Naive thymus-derived CD8-positive, alpha-beta T cell (primary cell): Measurements from ENCODE around the gene ABLIM2. TPM values are rescaled to one million over a fixed set of nuclear protein-coding genes. Genes with fewer than 3 reads are reported as not detected.

Source experiments
- ATAC-seq, 2 donors: fragments of 150-1000 bp; cut with Tn5 transposase in 1 of 2; sonication (Bioruptor Pico), chemical (Tn5 transposase) in 1 of 2; 1 replicate in 1 of 2; 2 replicates in 1 of 2; pipeline ENCODE4 v1.10.0; 2021; ENCODE audit warnings: mild to moderate bottlenecking in 2 of 2, moderate library complexity in 2 of 2
- POLR2A ChIA-PET: fragments of 350-600 bp; sonication (Branson Sonifier 250); formaldehyde crosslinking; loops from one replicate; lab custom pipeline; 2021; ENCODE audit warnings: antibody characterized with exemption; lab: Charles Lee
- DNase-seq, 10 donors: peaks; one replicate each; pipeline versions ENCODE4 v3.0.0 to v3.0.0-alpha.2; 2020 to 2022
- H3K27ac Mint-ChIP-seq, 10 donors: one replicate each; pipeline ENCODE4 v1.8.0; 2020 to 2022; ENCODE audit warnings: mild to moderate bottlenecking in 10 of 10, mixed read lengths in 10 of 10, moderate library complexity in 4 of 10, inconsistent platforms in 1 of 10
- H3K27me3 Mint-ChIP-seq, 5 donors: one replicate each; pipeline ENCODE4 v1.8.0; 2021 to 2022; ENCODE audit warnings: mixed read lengths in 5 of 5
- H3K36me3 Mint-ChIP-seq, 3 donors: one replicate each; pipeline ENCODE4 v1.8.0; 2020 to 2022; ENCODE audit warnings: mixed read lengths in 3 of 3, mild to moderate bottlenecking in 2 of 3, inconsistent platforms in 1 of 3
- H3K4me1 Mint-ChIP-seq, 4 donors: one replicate each; pipeline ENCODE4 v1.8.0; 2021 to 2022; ENCODE audit warnings: mixed read lengths in 4 of 4
- H3K4me3 Mint-ChIP-seq, 10 donors: one replicate each; pipeline ENCODE4 v1.8.0; 2020 to 2022; ENCODE audit warnings: mild to moderate bottlenecking in 10 of 10, mixed read lengths in 10 of 10, moderate library complexity in 6 of 10, inconsistent platforms in 1 of 10
- H3K9me3 Mint-ChIP-seq, 9 donors: one replicate each; pipeline ENCODE4 v1.8.0; 2020 to 2022; ENCODE audit warnings: mixed read lengths in 9 of 9, mild to moderate bottlenecking in 3 of 9, inconsistent platforms in 1 of 9, moderate library complexity in 1 of 9
- polyA plus RNA-seq, 3 donors: library from polyadenylated mRNA; unstranded; fragments of 300-500 nt; fragmentation: Illumina TruSeq; gene quantifications; one replicate each; pipeline ENCODE4 v1.2.3, GENCODE V29; 2021
- total RNA-seq, 8 experiments: library from RNA in 2 of 8; stranded (reverse) in 2 of 8; gene quantifications; one replicate each; pipeline ENCODE4 v1.2.3 and lab custom pipeline; 2021 to 2026

The ABLIM2 gene
- total and polyA plus RNA-seq, 5 experiments from 2014 or later, result 0.47 to 4.9 (median 2.4) TPM

DNA sequence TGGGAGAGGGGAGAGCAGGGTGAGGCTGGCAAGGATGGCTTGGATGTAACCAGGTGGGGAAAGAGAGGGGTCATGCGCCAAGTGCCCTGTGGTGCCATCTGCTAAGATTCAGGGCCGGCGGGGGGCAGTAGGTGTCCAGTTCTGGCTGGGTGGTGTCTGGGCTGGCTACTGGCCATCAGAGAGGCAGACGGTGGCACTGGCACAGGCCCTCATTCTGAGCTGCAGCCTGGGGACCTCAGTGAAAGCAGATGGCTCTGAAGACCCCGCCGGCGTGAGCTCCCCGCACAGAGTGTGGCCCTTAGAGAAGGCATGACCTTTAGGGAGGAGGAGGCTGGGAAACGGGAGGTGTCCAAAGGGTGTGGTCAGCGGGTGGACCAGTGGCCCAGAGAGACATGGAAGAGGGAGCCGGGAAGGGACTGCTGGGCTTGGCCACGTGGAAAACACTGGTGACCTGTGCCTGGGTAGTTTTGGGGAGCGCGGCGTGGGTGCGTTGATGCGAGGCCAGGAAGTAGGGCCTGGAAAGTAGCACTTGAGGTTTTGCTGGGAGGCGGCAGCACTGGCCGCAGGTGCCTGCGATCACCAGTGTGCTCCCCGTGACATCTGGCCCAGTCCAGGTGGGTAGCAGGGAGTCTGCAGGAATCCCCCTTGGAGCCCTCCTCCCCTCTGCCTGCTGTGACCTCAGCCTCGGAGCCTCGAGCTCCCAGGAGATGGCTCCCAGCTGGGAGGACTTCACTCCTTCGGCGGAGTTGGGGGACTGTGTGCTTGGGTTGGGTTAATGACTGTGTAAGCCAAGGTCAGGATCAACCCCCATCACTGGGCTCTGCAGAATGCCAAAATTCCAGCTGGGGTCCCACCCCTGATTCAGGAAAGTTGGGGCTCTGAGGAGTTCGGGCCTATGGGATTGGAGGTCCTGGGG is 31.2 kb upstream of the ABLIM2 start:
- DNase-seq (no peak), ATAC-seq (no peak)
- peak overlapping the region in 1 of 10 donors; percentile 33 for H3K27ac Mint-ChIP-seq
- H3K4me3 Mint-ChIP-seq, result no peak overlapping the region
- H3K27me3 Mint-ChIP-seq, result no peaks in the 10 kb centered on the region
- no peaks in the 10 kb centered on the region for H3K9me3 Mint-ChIP-seq
- peaks cover 3 to 21% (median 12%) of the 10 kb centered on the region in 4 donors for H3K4me1 Mint-ChIP-seq
- H3K36me3 Mint-ChIP-seq, result no peaks in the 10 kb centered on the region
- POLR2A ChIA-PET, result no interaction called here

DNA sequence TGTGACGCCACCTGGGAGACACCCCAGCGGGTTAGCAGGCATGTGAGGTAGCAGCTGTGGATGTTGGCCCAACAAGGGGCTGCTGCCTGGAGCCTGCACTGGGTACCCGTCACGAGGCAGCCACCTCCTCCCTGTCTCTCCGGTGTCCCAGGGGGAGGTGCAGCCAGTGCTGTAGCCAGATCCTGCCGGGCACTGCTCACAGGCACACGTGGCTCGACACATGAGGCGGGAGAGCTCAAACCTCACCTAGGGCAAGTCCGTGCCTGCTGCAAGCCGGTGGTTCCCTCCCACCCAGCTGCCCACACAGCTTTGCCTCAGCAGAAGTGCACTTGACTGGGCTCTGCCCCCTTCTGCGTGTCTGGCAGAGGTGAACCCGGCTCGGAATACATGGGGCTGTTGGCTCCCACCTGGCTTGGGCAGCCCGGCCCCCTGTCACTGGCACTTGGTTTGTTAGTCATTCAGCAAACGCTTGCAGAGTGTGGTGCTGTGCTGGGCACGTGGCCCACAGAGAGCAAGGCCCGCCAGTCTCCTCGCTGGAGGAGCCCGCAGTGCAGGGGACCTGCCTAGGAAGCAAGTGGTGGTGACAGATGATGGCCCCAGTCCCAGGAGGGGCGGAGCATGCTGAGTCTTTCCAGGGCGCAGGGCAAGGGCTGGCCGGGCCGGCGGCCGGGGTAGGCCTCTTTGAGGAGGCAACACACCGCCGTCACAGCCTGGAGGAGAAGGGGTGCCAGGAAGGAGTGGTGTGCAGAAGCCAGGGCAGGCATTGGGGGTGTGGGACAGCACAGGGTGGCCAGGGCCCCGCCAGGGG is 30.3 kb upstream of the ABLIM2 start:
- POLR2A ChIA-PET, result no interaction called here
- no peak for ATAC-seq
- H3K27ac Mint-ChIP-seq, result peak overlapping the region in 1 of 10 donors; percentile 67
- DNase-seq, result no peak
- H3K9me3 Mint-ChIP-seq, result no peaks in the 10 kb centered on the region
- H3K4me3 Mint-ChIP-seq, result no peak overlapping the region
- H3K36me3 Mint-ChIP-seq, result no peaks in the 10 kb centered on the region
- H3K4me1 Mint-ChIP-seq, result peaks cover 3 to 21% (median 12%) of the 10 kb centered on the region in 4 donors
- H3K27me3 Mint-ChIP-seq, result no peaks in the 10 kb centered on the region

- ATAC-seq (no peak), DNase-seq (no peak)
- H3K27me3 Mint-ChIP-seq, result no peaks in the 10 kb centered on the region
- no peak overlapping the region for H3K4me3 Mint-ChIP-seq
- POLR2A ChIA-PET, result interaction anchor here (0.6 to 1.3 kb wide), 2 partner anchors 9 to 15 kb away, joined by 3 to 4 read pairs; no protein-coding TSS in a partner anchor
- peaks cover 0 to 17% (median 7%) of the 10 kb centered on the region in 4 donors for H3K4me1 Mint-ChIP-seq
- H3K36me3 Mint-ChIP-seq, result no peaks in the 10 kb centered on the region
- H3K27ac Mint-ChIP-seq, result peak overlapping the region in 1 of 10 donors; percentile 25
- no peaks in the 10 kb centered on the region for H3K9me3 Mint-ChIP-seq
Observed at GRCh38 chr4:8188085-8188484, 29.5 kb upstream of the ABLIM2 start.

GRCh38 chr4:8185930-8186329 is 27.3 kb upstream of the ABLIM2 start:
- Mint-ChIP-seq H3K4me1 (peaks cover 0 to 2% (median 0%) of the 10 kb centered on the region in 4 donors), H3K36me3 (no peaks in the 10 kb centered on the region), H3K27ac (no peak overlapping the region), H3K4me3 (no peak overlapping the region), H3K27me3 (no peaks in the 10 kb centered on the region), H3K9me3 (no peaks in the 10 kb centered on the region)
- ATAC-seq (no peak), DNase-seq (no peak)
- POLR2A ChIA-PET, result no interaction called here

GRCh38 chr4:8185295-8185694 is 26.7 kb upstream of the ABLIM2 start:
- H3K4me1 Mint-ChIP-seq, result peaks cover 0 to 2% (median 0%) of the 10 kb centered on the region in 4 donors
- no peak overlapping the region for H3K27ac Mint-ChIP-seq
- no peaks in the 10 kb centered on the region for H3K9me3 Mint-ChIP-seq
- no peaks in the 10 kb centered on the region for H3K27me3 Mint-ChIP-seq
- DNase-seq, result no peak
- ATAC-seq, result no peak
- POLR2A ChIA-PET, result no interaction called here
- no peaks in the 10 kb centered on the region for H3K36me3 Mint-ChIP-seq
- no peak overlapping the region for H3K4me3 Mint-ChIP-seq

- Mint-ChIP-seq H3K4me3 (no peak overlapping the region), H3K4me1 (no peaks in the 10 kb centered on the region), H3K27me3 (no peaks in the 10 kb centered on the region), H3K27ac (peak overlapping the region in 2 of 10 donors; percentile 23 to 75), H3K9me3 (no peaks in the 10 kb centered on the region), H3K36me3 (no peaks in the 10 kb centered on the region)
- no peak for DNase-seq
- POLR2A ChIA-PET, result no interaction called here
- no peak for ATAC-seq
Observed at GRCh38 chr4:8184061-8184460, 25.4 kb upstream of the ABLIM2 start.

DNA sequence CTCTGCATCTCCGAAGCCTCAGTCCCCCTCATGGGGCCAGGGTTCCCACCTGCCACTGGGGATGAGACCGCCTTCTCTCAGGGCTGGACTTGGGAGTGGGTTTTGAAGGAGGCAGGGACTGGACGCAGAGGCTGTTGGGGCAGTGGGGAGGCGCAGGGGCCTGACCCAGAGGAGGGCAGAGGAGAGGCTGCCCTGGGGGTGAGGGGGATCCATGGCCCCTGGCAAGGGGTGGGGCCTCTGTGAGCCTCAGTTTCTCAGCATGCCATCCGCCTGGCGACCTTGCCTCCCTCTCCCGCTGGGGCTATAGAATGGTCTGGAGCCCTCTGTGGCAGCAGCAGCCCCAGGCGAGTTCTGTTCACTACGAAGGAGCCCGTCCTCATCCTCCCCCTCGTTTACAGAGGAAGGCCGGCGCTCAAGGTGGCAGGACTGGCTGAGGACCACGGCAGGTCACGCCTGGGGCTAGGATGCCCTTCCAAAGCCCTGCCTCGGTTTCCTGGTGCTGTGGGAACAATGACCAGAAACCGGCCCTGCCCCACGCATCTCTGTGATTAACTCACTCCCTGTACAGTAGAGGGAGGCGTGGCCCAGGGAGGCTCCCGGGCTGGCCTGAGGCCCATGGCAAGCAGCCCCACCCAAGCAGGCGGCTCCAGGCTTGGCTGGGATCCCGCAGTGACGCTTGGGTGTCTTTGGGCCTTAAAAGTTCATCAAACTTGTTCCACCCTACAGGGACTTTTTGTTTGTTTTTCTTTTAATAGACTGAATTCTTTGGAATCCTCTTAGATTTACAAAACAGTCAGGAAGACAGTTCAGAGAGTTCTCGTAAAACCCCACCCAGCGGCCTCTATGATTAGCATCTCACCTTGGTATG is 24.5 kb upstream of the ABLIM2 start:
- H3K36me3 Mint-ChIP-seq, result no peaks in the 10 kb centered on the region

GRCh38 chr4:8182294-8182693 is 23.7 kb upstream of the ABLIM2 start:
- Mint-ChIP-seq H3K27ac (peak overlapping the region in 1 of 10 donors; percentile 51), H3K9me3 (no peaks in the 10 kb centered on the region), H3K4me1 (no peaks in the 10 kb centered on the region), H3K4me3 (no peak overlapping the region), H3K27me3 (no peaks in the 10 kb centered on the region), H3K36me3 (no peaks in the 10 kb centered on the region)
- ATAC-seq (no peak), DNase-seq (no peak)
- POLR2A ChIA-PET, result no interaction called here

More for the DNA sequence above, 24.5 kb upstream of the ABLIM2 start:
- H3K27me3 Mint-ChIP-seq, result no peaks in the 10 kb centered on the region
- H3K4me1 Mint-ChIP-seq, result no peaks in the 10 kb centered on the region
- no peak for ATAC-seq
- POLR2A ChIA-PET, result no interaction called here
- DNase-seq, result no peak
- no peak overlapping the region for H3K27ac Mint-ChIP-seq
- no peak overlapping the region for H3K4me3 Mint-ChIP-seq
- H3K9me3 Mint-ChIP-seq, result no peaks in the 10 kb centered on the region

DNA sequence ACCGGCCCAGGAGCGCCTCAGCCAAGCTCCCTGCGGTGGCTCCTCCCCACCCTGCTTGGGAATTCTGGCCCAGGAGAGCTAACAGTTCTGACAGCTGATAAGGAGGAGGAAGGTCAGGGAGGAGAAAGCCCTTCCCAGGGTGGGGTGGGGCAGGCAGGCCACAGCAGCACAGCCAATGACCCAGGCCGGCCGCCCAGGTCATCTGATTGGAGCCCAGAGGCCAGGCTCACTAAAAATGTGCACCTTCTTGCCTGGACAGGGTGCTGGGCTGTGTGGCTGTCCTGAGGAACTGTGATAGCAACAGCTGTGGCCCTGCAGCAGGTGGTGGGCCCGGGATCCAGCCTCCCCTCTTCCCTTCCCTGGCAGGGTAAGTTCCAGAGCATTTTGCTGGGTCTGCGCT is 23.2 kb upstream of the ABLIM2 start:
- DNase-seq (no peak), ATAC-seq (no peak)
- no peak overlapping the region for H3K4me3 Mint-ChIP-seq
- H3K27me3 Mint-ChIP-seq, result no peaks in the 10 kb centered on the region
- POLR2A ChIA-PET, result no interaction called here
- peak overlapping the region in 1 of 10 donors; percentile 51 for H3K27ac Mint-ChIP-seq
- no peaks in the 10 kb centered on the region for H3K36me3 Mint-ChIP-seq
- H3K4me1 Mint-ChIP-seq, result peaks cover under 1 to 3% (median 2%) of the 10 kb centered on the region in 4 donors
- H3K9me3 Mint-ChIP-seq, result no peaks in the 10 kb centered on the region

GRCh38 chr4:8181119-8181518 is 22.5 kb upstream of the ABLIM2 start:
- Mint-ChIP-seq H3K4me1 (peaks cover 3 to 6% (median 3%) of the 10 kb centered on the region in 4 donors), H3K27ac (peak overlapping the region in 1 of 10 donors; percentile 43), H3K9me3 (no peaks in the 10 kb centered on the region), H3K36me3 (no peaks in the 10 kb centered on the region), H3K4me3 (no peak overlapping the region), H3K27me3 (peaks cover 0 to 1% (median 0%) of the 10 kb centered on the region in 5 donors)
- no peak for ATAC-seq
- DNase-seq, result no peak
- POLR2A ChIA-PET, result no interaction called here

GRCh38 chr4:8180310-8181093 is 21.9 kb upstream of the ABLIM2 start:
- no peak overlapping the region for H3K4me3 Mint-ChIP-seq
- H3K27me3 Mint-ChIP-seq, result peaks cover 0 to 1% (median 0%) of the 10 kb centered on the region in 5 donors
- no peaks in the 10 kb centered on the region for H3K9me3 Mint-ChIP-seq

More at GRCh38 chr4:8180310-8181093, 21.9 kb upstream of the ABLIM2 start:
- peak overlapping the region in 3 of 10 donors; percentile 21 to 41 (median 32) for H3K27ac Mint-ChIP-seq
- H3K4me1 Mint-ChIP-seq, result peaks cover 3 to 6% (median 3%) of the 10 kb centered on the region in 4 donors
- no peaks in the 10 kb centered on the region for H3K36me3 Mint-ChIP-seq
- ATAC-seq, result no peak
- POLR2A ChIA-PET, result no interaction called here
- DNase-seq, result no peak
